Measurements from ENCODE around the gene UMODL1.

UMODL1 gene

DNA sequence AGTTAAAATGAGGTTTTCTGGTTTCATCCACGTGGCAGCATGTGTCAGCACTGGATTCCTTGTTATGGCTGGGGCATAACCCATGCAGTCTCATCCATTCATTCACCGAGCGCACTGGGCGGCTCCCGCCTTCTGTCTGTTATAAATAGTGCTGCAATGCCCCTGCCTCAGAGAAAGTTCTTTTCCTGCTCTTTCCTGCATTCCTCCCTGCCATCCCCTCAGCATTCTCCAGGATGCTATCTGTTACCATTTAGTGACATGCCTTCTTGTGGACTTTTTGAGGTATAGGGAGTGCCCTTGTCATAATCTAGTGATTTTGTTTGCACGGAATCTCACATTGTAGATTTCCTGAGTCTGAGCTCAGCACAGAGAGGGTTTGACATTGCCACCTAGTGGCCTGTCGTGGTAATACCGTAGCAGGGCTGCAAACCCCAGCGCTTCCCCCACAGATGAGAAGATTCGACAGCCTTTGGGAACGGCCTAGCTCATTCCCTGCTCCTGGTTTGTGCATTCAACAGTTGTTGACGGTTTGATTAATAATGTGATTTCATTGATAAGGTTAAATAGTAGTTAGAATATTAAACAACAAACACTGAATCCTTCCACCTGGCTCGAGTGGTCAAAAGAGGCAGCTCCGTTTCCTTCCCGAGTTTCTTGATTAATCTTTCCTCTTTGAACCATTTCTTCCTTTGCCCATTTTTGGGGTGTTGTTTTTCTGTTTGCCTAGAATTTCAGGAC lies 46.3 kb downstream of the UMODL1 start:
- no peak for DNase-seq

- DNase-seq: no peak
These were observed 47.1 kb downstream of the UMODL1 start for GRCh38 chr21:42117967-42118780.

- no peak for DNase-seq
These were observed 47.8 kb downstream of the UMODL1 start for GRCh38 chr21:42118901-42119300.

DNA sequence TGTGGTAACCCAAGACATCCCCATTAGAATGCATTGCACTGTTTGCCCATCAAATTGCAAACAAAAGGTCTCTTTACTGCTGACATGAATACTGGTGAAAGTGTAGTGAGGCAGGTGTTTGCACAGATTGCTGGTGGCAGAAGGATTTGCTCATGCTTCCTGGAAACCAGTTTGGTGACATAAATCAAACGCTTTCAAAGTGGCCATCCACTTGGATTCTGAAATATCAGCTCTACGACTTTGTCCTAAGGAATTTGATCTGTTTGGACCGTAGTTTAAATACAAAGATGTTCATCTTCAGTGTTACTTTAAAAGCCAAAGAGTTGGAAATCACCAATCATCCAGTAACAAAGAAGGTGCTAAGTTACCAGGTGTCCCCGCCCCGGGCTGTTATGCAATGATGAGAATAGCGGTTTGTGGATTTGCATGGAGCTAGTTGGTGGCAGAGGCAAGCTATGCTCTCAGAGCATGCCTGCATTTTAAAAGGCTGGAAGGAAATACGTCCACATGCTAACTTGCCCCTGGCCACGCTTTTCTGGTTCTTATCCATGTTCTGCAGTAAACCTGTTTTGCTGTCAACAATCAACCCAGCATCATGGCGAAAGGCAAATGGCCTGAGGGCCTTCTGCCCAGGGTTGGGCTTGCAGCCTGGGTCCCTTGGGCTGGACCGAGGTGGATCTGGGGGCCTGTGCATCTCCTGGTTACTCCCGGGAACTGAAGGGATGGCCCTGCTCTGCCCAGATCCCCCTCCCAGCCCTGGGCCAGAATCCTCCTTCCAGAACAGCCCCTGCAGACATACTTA lies 49.2 kb downstream of the UMODL1 start:
- no peak for DNase-seq

DNA sequence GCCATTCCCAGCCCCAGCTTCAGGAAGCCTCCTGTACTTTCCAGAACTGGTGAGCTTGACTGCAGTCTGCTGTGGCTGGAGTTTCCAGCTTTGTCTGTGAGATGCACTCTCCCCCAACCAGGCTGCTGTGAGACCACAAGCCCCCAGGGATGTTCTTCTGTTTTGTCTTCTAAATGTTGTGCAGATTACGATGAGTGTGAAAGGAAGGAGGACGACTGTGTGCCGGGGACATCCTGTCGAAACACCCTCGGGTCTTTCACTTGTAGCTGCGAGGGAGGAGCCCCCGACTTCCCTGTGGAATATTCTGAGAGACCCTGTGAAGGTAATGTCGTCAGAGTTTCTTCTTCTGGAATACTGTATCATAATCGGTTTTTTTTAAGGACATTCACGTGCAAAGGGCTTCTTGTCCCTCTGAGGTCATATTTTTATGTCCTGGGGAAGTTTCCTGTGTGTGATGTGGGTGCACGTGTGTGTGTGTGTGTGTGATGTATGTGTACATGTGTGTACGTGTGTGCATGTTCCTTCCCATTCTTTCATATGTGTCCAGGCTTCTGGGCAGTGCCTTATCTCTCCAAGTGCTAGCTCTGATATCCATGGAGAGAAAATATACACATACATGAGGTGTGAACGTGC lies 49.9 kb downstream of the UMODL1 start:
- DNase-seq: no peak

- DNase-seq: no peak
These were observed 50.7 kb downstream of the UMODL1 start for GRCh38 chr21:42121794-42122193.

GRCh38 chr21:42122398-42122797 lies 51.3 kb downstream of the UMODL1 start:
- no peak for DNase-seq

DNA sequence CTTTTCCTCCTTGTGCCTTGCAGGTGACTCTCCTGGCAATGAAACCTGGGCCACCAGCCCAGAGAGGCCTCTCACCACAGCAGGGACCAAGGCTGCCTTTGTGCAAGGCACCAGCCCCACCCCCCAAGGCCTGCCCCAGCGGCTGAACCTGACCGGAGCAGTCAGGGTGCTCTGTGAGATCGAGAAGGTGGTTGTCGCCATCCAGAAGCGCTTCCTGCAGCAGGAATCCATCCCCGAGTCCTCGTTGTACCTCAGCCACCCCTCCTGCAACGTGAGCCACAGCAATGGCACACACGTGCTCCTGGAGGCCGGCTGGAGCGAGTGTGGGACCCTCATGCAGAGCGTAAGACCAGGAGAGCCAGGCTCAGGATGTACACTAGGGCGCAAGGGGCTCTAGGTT lies 51.7 kb downstream of the UMODL1 start:
- DNase-seq: no peak

DNA sequence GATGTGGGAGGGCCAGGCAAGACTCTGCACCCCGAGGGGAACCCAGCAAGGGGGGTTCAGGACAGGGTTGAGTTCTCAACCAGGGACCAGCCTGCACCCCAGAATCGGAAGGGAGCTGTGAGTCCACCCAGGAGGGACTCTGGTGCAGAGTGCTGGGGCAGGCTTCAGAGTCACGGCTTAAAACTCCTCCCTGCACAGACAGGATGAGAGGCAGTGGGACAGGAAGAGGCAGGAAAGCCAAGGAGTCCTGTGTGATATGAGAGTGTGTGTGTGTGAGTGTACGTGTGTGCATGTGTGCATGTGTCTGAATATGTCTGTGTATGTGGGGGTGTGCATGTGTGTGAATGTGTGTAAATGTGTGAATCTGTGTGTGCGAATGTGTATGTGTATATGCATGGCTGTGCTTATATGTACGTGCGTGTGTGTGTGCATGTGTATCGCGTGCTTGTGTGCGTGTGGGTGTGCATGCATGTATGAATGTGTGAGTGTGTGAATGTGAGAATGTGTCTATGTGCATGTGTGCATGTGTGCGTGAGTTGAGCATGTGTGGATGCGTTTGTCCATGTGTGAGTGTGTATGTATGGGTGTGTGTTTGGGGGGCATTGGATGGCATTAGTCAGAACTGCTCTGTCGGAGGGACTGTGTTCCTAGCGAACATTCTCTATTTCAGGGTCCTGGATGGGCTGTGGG lies 52.2 kb downstream of the UMODL1 start:
- no peak for DNase-seq

DNA sequence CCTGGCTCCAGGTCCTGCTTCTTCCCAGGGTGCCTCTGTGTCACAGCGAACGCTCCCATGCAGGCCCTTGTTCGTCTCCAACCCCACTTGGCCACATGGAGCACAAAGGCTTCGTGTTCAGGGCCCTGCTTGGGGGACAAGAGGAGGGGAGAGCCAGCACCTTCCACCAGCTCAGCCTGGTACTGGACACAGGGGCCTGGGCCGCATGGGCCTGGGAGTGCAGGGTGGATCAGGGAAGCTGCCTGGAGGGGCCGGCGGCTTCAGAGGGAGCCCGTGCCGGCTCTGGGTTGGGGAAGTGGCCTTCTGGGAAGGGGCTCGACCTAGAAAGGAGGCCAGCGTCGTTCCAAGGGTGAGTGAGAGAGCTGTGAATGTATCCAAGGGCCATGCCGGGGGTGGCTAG lies 53.0 kb downstream of the UMODL1 start:
- no peak for DNase-seq

DNA sequence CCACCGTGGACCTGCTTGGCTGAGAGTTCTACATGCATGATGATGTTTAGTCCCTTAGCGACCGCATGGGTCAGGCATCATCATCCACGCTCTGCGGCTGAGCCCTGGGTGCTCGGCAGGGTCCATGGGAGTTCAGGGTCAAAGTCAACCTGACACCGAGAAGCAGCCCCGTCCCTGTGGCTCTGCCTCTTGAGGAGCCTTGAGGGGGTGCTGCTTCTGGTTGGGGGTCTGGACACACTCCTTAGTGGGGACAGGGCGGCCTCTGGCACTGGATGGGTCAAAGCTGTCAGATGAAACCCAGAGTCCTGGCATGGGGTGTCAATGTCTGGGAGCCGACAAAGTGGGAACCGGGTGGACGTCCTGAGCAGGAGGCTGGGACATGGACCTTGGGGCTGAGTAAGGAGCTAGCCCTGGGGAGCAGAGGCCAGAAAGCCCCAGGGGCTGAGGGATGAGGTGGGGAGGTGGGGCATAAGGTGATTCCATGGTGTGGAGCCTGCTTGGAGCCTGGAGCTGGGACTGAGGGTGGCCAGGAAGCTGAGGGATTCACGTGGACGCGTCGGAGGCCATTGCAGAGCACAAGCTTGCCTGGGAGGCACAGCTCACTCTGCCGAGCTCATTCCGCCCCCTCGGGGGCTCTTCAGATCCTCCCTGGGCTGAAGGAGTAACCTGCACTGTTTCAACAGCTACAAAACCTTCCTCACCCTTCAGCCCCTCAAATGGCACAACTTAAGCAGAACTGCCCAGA lies 53.9 kb downstream of the UMODL1 start:
- no peak for DNase-seq

DNA sequence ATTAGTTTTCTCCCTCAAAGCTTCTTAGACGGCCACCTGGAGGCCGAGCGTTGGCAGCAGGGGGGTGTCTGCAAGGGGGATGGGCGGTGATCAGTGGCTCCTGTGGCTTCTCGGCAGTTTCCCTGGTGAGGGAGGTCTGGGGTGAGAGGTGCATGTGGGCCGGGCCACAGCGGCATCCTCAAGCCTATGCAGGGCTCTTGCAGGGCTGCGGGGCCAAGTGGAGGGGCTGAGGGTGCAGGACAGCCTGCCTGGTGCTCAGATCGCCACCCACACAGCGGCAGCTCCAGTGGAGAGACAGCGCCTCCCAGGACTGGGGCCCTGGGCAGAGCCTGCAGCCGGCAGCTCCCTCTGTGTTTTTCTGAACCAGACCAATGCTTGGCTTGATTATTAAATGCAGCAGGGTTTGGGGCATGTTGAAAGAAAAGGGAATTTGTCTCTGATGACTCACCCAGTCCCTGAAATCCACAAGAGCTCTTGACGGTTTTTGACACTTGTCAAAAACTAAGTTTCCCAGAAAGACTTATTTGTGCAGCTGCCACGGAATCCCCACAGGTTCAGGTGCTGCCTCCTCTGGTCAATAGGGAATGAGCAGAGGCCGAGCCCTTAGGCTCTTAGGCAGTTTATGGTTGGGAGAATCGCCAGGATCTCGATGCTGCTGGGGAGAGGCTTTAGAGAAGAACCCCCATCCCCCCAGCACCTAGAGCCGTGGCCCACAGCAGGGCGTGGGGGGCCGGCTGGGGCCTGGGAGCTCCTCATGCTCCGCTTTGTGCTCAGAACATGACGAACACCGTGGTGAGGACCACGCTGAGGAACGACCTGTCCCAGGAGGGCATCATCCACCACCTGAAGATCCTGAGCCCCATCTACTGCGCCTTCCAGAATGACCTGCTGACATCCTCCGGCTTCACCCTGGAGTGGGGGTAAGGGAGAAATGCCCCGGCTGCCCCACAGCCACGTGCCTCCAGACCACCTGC lies 54.7 kb downstream of the UMODL1 start:
- DNase-seq: no peak

GRCh38 chr21:42127164-42128150 lies 56.3 kb downstream of the UMODL1 start:
- DNase-seq: no peak

DNA sequence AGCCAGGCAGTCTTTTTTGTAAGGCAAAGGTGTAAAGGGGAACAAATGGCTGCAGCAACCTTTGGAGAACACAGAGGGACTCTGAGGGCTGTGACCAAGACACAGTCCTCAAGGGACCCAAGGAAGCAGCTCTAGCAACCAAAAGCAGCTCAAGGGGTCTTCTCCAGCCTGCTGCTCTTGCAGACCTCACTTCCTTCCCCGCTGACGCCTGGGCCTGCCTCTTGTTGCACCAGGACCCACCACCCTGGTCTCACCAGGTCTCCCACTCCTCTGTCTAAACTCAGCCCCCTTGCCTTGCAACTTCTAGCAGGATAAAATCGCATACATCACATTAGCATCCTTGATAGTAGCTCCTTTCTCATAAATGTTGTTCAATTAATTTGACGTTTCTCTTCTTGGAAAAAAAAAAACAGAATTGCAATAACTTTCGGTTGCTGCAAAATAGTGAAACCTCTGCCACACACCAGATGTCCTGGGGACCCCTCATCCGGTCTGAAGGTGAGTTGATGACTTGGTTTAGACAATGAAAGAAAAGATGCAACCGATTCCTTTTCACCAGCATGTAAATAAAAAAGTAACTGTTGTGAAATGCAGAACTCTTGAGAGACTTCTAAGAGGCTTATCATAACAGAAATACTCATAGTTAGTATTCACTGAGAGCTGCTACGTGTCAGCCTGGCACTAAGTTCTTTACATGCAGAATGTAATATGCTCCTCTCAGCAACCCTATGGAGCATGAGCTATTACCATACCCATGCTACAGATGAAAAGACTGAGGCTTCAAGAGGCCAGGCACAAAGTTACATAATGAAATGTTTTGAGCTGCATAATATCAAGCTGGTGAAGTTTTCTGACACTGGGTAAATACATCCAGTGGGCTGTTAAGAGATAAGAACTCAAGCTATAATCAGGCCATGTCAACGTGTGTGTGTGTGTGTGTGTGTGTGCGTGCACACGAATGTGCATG lies 58.5 kb downstream of the UMODL1 start:
- DNase-seq: no peak

- DNase-seq: no peak
These were observed 59.3 kb downstream of the UMODL1 start for GRCh38 chr21:42130441-42130840.

- DNase-seq: no peak
These were observed 61.1 kb downstream of the UMODL1 start for GRCh38 chr21:42132183-42132582.

- DNase-seq: no peak
These were observed 62.0 kb downstream of the UMODL1 start for GRCh38 chr21:42133131-42133530.

Measured in SIG-M5 (cell line).